ENCODE measurements around the gene PKHD1. TPM values are rescaled to one million over a fixed set of nuclear protein-coding genes. Genes with fewer than 3 reads are reported as not detected.
"Not testable (repeated sequence)": the region's sequence is repeated elsewhere in the genome, so short reads cannot be mapped to it uniquely, and the experiment has no call there.

PKHD1 gene
- total RNA-seq, 1 donor from 2014 or later = 0.04 TPM

GRCh38 chr6:51853109-51853508, 234.3 kb downstream of the PKHD1 start:
- not testable (repeated sequence) for ATAC-seq

DNA sequence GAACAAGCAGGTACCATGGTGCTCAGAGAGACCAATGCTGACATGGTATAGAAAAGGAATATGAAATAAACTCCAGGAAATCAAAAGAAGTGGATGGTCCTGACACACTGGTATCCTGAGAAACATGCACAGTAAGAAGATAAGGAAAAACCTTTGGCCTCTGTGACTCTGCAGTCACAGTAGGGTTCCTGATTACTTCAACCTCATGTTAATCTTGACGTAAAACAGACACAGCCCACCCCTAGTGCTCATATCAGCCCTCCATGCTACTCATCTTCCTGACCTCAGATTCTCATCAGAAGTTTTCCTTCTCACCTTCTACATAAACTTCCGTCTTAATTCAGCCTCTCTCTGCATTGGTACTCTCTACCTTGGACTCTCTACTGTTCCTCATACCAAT, 240.9 kb downstream of the PKHD1 start:
- ATAC-seq = no peak

- ATAC-seq = no peak
These were observed 243.1 kb downstream of the PKHD1 start for GRCh38 chr6:51844336-51844735.

- ATAC-seq = no peak
These were observed 243.9 kb downstream of the PKHD1 start for GRCh38 chr6:51843456-51844056.

GRCh38 chr6:51842804-51843378, 244.5 kb downstream of the PKHD1 start:
- ATAC-seq = no peak

GRCh38 chr6:51842061-51842803, 245.2 kb downstream of the PKHD1 start:
- no peak for ATAC-seq

- ATAC-seq = no peak
These were observed 245.8 kb downstream of the PKHD1 start for GRCh38 chr6:51841626-51842025.

GRCh38 chr6:51839726-51840374, 247.6 kb downstream of the PKHD1 start:
- ATAC-seq = no peak

DNA sequence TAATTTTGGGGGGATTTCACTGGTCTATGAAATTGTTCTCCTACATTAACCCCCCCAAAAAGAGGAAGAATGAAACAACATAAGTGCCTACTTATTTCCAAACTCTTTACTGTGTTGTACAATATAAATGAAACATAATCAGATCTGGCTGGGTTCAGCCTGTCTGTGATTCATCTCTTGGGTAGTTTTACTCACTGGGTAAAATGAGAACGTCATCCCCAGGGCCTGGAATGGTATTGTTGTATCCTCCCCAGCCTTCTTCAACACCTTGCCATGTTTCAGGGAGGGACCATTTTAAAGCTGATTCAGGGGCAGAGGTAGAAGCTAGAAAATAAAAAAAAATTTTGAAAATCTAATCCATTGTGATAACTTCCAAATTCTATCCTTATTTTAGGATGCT, 256.7 kb downstream of the PKHD1 start:
- no peak for ATAC-seq

GRCh38 chr6:51827580-51827979, 259.8 kb downstream of the PKHD1 start:
- no peak for ATAC-seq

GRCh38 chr6:51824940-51825339, 262.5 kb downstream of the PKHD1 start:
- no peak for ATAC-seq

DNA sequence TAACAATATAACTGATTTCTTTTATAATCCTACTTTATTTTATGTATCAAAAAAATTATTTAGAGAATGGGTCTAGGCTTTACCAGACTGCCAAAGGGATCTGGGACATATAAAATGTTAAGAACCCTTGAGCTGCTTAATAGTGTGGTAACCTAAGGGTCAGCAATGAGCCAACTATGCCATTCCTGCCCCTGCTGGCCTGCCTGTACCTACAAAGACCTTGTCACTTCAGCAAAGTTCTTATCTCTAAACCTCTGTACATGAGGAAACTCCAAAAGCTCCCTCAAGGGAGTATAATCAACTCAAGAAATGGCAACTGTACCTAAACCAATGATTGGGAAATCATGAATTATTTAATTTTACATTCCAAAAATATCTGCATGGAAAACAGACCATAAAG, 266.9 kb downstream of the PKHD1 start:
- no peak for ATAC-seq

DNA sequence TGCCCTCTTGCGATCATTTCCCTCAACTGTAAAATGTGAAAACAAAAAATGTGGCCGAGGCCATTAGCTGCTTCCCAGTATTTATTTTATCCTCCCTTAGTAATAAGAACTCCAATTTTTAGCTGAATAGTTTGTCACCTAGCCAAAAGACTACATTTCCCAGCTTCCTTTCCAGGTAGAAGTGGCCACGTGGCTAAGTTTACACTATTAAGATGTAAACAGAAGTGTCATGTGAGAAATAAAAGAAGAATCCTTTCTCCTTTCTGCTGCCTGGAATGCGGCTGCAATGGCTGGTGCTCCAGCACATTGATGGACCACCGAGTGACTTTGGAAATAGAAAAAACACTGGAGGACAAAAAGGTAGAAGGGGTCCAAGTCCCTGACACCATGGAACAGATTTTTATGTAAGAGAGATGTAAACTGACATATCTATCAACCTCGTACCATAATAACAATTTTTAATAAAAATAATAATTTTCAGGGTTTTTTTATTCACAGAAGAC, 268.8 kb downstream of the PKHD1 start:
- ATAC-seq = no peak

DNA sequence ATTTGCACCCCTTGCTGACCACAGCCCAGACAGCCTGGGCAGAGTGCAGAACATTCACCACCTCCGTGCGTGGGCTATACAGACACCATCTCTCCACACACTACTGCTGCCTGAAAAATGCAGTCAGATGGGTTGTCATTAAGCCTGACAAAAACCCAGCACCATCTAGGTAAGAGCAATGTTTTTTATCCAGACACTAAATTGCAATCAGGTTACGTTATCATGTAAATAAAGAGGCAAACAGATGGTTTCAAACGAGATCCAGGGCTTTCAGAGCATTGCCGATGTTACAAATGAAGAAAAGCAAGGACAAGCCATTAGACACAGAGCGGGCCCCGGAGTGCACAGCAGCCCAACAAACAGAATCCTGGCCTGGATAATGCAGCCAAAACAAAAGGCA, 269.6 kb downstream of the PKHD1 start:
- no peak for ATAC-seq

DNA sequence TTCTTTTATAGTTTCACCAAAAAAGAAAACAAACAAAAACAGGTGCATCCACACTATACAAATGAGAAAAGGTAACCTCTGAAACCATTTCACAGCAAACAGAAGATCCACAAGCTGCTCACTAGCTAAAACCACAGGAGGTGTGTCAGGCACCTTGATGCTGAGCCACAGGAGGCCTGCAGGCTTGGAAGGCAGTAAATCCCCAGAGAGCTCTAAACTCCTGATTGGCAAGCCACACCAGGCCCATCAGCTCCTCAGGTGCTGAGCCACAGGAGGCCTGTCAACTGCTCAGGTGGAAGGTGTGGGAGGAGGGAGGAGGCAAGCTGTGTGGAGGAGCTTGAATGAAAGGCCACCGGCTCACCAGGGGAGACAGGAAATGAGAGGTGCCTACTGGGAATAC, 273.0 kb downstream of the PKHD1 start:
- no peak for ATAC-seq

GRCh38 chr6:51813904-51814303, 273.5 kb downstream of the PKHD1 start:
- no peak for ATAC-seq

GRCh38 chr6:51812231-51812630, 275.2 kb downstream of the PKHD1 start:
- ATAC-seq = no peak

- no peak for ATAC-seq
These were observed 281.9 kb downstream of the PKHD1 start for GRCh38 chr6:51805517-51805916.

GRCh38 chr6:51800603-51801002, 286.8 kb downstream of the PKHD1 start:
- no peak for ATAC-seq

- ATAC-seq = no peak
These were observed 294.0 kb downstream of the PKHD1 start for GRCh38 chr6:51793393-51793792.

DNA sequence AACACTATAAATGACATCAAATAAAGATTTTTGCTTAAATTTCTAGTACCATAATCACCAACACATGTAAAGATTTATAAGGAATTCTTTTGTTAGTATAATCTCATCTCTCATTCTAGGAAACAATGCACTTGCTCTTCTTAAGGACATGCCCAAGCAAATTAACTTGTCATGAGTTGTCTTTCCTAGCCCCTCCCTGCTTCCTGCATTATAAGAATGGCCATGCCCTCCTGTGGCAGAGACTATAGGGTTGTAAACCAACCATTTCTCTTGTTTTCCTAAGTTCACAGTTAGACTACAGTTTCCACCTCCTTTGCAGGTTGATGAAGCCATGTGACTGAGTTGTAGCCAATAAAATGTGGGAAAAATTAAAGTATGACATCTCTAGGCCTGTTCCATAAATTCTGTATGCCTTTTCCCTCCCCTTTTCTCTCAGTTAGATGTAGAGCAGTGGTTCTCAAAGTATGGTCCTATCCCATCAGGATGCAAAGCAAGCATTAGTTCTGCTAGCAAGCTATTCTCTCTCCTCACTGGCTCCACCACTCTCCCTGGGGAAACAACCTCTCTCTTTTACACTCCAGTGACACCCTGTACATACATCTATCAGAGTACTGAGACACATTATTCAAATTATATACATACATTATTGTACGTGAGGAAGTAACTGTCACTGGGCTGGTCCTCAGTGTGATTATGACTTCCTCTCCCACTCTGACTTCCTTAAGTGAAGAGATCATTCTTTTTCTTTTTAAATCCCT, 295.0 kb downstream of the PKHD1 start:
- ATAC-seq = peak; percentile 65

- ATAC-seq = no peak
These were observed 296.5 kb downstream of the PKHD1 start for GRCh38 chr6:51790946-51791345.

GRCh38 chr6:51788121-51788520, 299.3 kb downstream of the PKHD1 start:
- ATAC-seq = no peak
